Measurements from ENCODE around the gene GRAP2. TPM values are rescaled to one million over a fixed set of nuclear protein-coding genes. Genes with fewer than 3 reads are reported as not detected.

Gene GRAP2
- total RNA-seq, 1 experiment from 2014 or later, result 0.42 TPM

DNA sequence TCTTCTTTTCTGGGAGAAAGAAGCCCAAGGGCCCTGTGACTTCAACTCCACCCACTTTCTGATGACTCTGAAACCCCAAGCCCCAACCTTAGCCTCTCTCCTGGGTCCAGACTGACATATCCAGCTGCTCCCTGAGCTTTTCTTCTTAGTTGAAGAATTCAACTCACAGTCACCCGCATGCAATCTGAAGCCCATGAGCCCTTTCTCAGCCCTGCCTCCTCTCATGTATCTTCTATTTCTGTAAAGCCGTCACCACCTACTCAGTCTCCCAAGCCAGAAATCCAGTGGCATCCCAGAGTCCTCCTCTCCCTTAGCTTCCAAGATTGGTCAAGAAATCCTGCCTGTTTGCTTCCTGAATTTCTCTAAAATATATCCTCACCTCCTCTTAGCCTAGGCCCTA lies 52.2 kb downstream of the GRAP2 start:
- intact Hi-C loops (cut with micrococcal nuclease), result no loop called here
- TF ChIP-seq CEBPB (IDR thresholded peaks at IDR 0.05; ENCODE audit: low read depth), result no peak
- TF ChIP-seq ZNF274 (IDR thresholded peaks at IDR 0.05; ENCODE audit: low read depth, low read length), result no peak
- no peak for TF ChIP-seq ELF1 (IDR thresholded peaks at IDR 0.05; ENCODE audit: borderline replicate concordance, low read depth)
- no peak for TF ChIP-seq SRF (IDR thresholded peaks at IDR 0.05; ENCODE audit: low read depth)
- no TSS peak for BruUV-seq (replicated peaks)

DNA sequence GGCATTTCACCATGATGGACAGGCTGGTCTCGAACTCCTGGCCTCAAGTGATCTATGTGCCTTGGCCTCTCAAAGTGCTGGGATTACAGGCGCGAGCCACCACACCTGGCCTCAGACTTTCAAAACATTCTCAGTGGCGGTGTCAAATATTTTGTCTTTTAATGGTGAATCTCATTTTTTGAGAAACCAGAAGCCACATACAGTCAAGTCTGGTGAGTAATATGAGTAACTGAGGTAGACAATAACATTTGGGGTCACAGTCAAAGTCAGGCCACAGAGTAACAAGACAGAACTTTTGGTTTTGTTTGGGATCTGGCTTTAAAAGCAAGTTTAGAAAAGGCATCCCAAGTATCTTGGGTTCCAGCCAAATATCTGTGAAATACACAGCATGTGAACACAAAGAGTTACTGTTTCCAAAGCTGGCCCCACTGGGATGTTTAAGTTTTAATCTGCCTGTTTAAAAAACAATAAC lies 53.7 kb downstream of the GRAP2 start:
- ATAC-seq (no peak), DNase-seq (ENCODE audit: low read depth, low spot score) (no peak)
- no peaks in the 10 kb centered on the region; the same call in 1 of the 2 replicates for H3K27me3 ChIP-seq (ENCODE audit: insufficient read depth, low read length)
- no peaks in the 10 kb centered on the region for H3K36me3 ChIP-seq (ENCODE audit: control insufficient read depth in 1 of 2, insufficient read depth in 2 of 2, low read length in 2 of 2)
- no peak overlapping the region for H2AFZ ChIP-seq (ENCODE audit: low read depth, low read length, poor library complexity, severe bottlenecking)
- H3K27ac ChIP-seq (ENCODE audit: low read depth, low read length), result no peak overlapping the region
- RAD21 ChIA-PET (ENCODE audit: low non-redundant PET in 1 of 2, low total read pairs in 2 of 2, uncharacterized antibody in 2 of 2, unreplicated experiment in 2 of 2), result no interaction called here
- BruUV-seq (replicated peaks), result no TSS peak
- TF ChIP-seq, protein P1, sequence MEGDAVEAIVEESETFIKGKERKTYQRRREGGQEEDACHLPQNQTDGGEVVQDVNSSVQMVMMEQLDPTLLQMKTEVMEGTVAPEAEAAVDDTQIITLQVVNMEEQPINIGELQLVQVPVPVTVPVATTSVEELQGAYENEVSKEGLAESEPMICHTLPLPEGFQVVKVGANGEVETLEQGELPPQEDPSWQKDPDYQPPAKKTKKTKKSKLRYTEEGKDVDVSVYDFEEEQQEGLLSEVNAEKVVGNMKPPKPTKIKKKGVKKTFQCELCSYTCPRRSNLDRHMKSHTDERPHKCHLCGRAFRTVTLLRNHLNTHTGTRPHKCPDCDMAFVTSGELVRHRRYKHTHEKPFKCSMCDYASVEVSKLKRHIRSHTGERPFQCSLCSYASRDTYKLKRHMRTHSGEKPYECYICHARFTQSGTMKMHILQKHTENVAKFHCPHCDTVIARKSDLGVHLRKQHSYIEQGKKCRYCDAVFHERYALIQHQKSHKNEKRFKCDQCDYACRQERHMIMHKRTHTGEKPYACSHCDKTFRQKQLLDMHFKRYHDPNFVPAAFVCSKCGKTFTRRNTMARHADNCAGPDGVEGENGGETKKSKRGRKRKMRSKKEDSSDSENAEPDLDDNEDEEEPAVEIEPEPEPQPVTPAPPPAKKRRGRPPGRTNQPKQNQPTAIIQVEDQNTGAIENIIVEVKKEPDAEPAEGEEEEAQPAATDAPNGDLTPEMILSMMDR (IDR thresholded peaks at IDR 0.05 in 2 of 3, conservative IDR thresholded peaks at IDR 0.05 in 1 of 3; ENCODE audit: borderline replicate concordance in 1 of 3, insufficient read depth in 1 of 3, low read depth in 2 of 3, low read length in 2 of 3), result no peak
- no peak for TF ChIP-seq EZH2 (IDR thresholded peaks at IDR 0.05)
- TF ChIP-seq, protein P2, sequence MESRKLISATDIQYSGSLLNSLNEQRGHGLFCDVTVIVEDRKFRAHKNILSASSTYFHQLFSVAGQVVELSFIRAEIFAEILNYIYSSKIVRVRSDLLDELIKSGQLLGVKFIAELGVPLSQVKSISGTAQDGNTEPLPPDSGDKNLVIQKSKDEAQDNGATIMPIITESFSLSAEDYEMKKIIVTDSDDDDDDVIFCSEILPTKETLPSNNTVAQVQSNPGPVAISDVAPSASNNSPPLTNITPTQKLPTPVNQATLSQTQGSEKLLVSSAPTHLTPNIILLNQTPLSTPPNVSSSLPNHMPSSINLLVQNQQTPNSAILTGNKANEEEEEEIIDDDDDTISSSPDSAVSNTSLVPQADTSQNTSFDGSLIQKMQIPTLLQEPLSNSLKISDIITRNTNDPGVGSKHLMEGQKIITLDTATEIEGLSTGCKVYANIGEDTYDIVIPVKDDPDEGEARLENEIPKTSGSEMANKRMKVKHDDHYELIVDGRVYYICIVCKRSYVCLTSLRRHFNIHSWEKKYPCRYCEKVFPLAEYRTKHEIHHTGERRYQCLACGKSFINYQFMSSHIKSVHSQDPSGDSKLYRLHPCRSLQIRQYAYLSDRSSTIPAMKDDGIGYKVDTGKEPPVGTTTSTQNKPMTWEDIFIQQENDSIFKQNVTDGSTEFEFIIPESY (IDR thresholded peaks at IDR 0.05; ENCODE audit: extremely low read depth, insufficient replicate concordance, low read length), result no peak
- H3K79me2 ChIP-seq (ENCODE audit: insufficient read depth, low read length), result no peaks in the 10 kb centered on the region
- no peak overlapping the region for H3K4me2 ChIP-seq (ENCODE audit: low read length)
- H3K9ac ChIP-seq (ENCODE audit: low read length), result no peak overlapping the region
- H3K9me3 ChIP-seq (ENCODE audit: control insufficient read depth in 1 of 2, insufficient read depth in 1 of 2, low read depth in 1 of 2, low read length in 2 of 2), result no peaks in the 10 kb centered on the region
- POLR2A ChIA-PET, result no interaction called here
- intact Hi-C loops (cut with micrococcal nuclease), result no loop called here
- no peaks in the 10 kb centered on the region for H4K20me1 ChIP-seq (ENCODE audit: insufficient read depth)
- no peaks in the 10 kb centered on the region for H3K9me2 ChIP-seq (ENCODE audit: insufficient read depth)
- CTCF ChIA-PET, result no interaction called here
- no peak overlapping the region for H3K4me3 ChIP-seq (replicated peaks in 1 of 2; ENCODE audit: low read depth in 1 of 2, low read length in 2 of 2)
- peaks cover 15% of the 10 kb centered on the region in 2 experiments; a peak in 3 of 4 replicates for H3K4me1 ChIP-seq (ENCODE audit: control insufficient read depth in 1 of 2, insufficient read depth in 2 of 2, low read length in 2 of 2)

More for the DNA sequence above, 52.2 kb downstream of the GRAP2 start:
- ChIA-PET CTCF (interaction anchor here (0.6 to 1.3 kb wide), 7 partner anchors 9 to 83 kb away, joined by 3 to 5 read pairs (median 3); no protein-coding TSS in a partner anchor), RAD21 (ENCODE audit: low non-redundant PET in 1 of 2, low total read pairs in 2 of 2, uncharacterized antibody in 2 of 2, unreplicated experiment in 2 of 2) (no interaction called here), POLR2A (no interaction called here)
- no peak overlapping the region for H3K4me3 ChIP-seq (replicated peaks in 1 of 2; ENCODE audit: low read depth in 1 of 2, low read length in 2 of 2)
- no peaks in the 10 kb centered on the region for H3K79me2 ChIP-seq (ENCODE audit: insufficient read depth, low read length)
- no peak overlapping the region for H3K9ac ChIP-seq (ENCODE audit: low read length)
- H4K20me1 ChIP-seq (ENCODE audit: insufficient read depth), result no peaks in the 10 kb centered on the region
- ATAC-seq, result no peak
- no peaks in the 10 kb centered on the region for H3K9me2 ChIP-seq (ENCODE audit: insufficient read depth)
- no peaks in the 10 kb centered on the region for H3K36me3 ChIP-seq (ENCODE audit: control insufficient read depth in 1 of 2, insufficient read depth in 2 of 2, low read length in 2 of 2)
- no peaks in the 10 kb centered on the region for H3K9me3 ChIP-seq (ENCODE audit: control insufficient read depth in 1 of 2, insufficient read depth in 1 of 2, low read depth in 1 of 2, low read length in 2 of 2)
- H3K4me2 ChIP-seq (ENCODE audit: low read length), result no peak overlapping the region
- no peaks in the 10 kb centered on the region for H3K27me3 ChIP-seq (ENCODE audit: insufficient read depth, low read length)
- H3K27ac ChIP-seq (ENCODE audit: low read depth, low read length), result no peak overlapping the region
- DNase-seq (ENCODE audit: low read depth, low spot score), result no peak
- H3K4me1 ChIP-seq (ENCODE audit: control insufficient read depth in 1 of 2, insufficient read depth in 2 of 2, low read length in 2 of 2), result peaks cover 9 to 11% of the 10 kb centered on the region in 2 experiments; a peak in 3 of 4 replicates
- no peak overlapping the region for H2AFZ ChIP-seq (ENCODE audit: low read depth, low read length, poor library complexity, severe bottlenecking)
